ENCODE data around the gene COL18A1.

The COL18A1 gene

GRCh38 chr21:45393833-45394638, 10.9 kb upstream of the COL18A1 start:
- H3K9me3 ChIP-seq (ENCODE audit: insufficient read depth, low read depth, low read length): no peaks in the 10 kb centered on the region
- no peaks in the 10 kb centered on the region for H3K36me3 ChIP-seq (ENCODE audit: insufficient read depth, low read length)
- no peaks in the 10 kb centered on the region for H4K20me1 ChIP-seq (ENCODE audit: insufficient read depth, low read length, poor library complexity, severe bottlenecking)
- H3K4me3 ChIP-seq (ENCODE audit: low read length, poor library complexity, severe bottlenecking): no peak overlapping the region
- no peaks in the 10 kb centered on the region for H3K9me2 ChIP-seq (replicated peaks; ENCODE audit: low read depth, low read length)
- no peaks in the 10 kb centered on the region for H3K79me2 ChIP-seq (ENCODE audit: insufficient read depth, low read length)
- no peaks in the 10 kb centered on the region for H3F3A ChIP-seq (ENCODE audit: low read depth)
- no peak overlapping the region for H2AFZ ChIP-seq (ENCODE audit: low read length)
- no peaks in the 10 kb centered on the region for H3K27me3 ChIP-seq (ENCODE audit: insufficient read depth, low read length, poor library complexity, severe bottlenecking)
- H3K4me1 ChIP-seq (ENCODE audit: insufficient read depth, low read length, poor library complexity, severe bottlenecking): no peaks in the 10 kb centered on the region
- no peak overlapping the region for H3K4me2 ChIP-seq (ENCODE audit: low read depth, low read length, poor library complexity, severe bottlenecking)
- H3K9ac ChIP-seq (ENCODE audit: low read depth, low read length, poor library complexity, severe bottlenecking): no peak overlapping the region
- TF ChIP-seq CTCF (conservative IDR thresholded peaks at IDR 0.05; ENCODE audit: low read length): no peak
- no peak for TF ChIP-seq EZH2phosphoT487 (IDR thresholded peaks at IDR 0.05; ENCODE audit: borderline replicate concordance)

GRCh38 chr21:45396620-45396995, 8.4 kb upstream of the COL18A1 start:
- Histone ChIP-seq H3K36me3 (ENCODE audit: insufficient read depth, low read length) (no peaks in the 10 kb centered on the region), H3K4me3 (ENCODE audit: low read length, poor library complexity, severe bottlenecking) (no peak overlapping the region), H2AFZ (ENCODE audit: low read length) (no peak overlapping the region), H3K4me1 (ENCODE audit: insufficient read depth, low read length, poor library complexity, severe bottlenecking) (no peaks in the 10 kb centered on the region), H3K79me2 (ENCODE audit: insufficient read depth, low read length) (no peaks in the 10 kb centered on the region), H3K9me2 (replicated peaks; ENCODE audit: low read depth, low read length) (no peaks in the 10 kb centered on the region), H3F3A (ENCODE audit: low read depth) (no peaks in the 10 kb centered on the region), H3K4me2 (ENCODE audit: low read depth, low read length, poor library complexity, severe bottlenecking) (no peak overlapping the region), H3K9me3 (ENCODE audit: insufficient read depth, low read depth, low read length) (0 out of 2 replicates have a peak, but pooled peaks cover 3% of the 10 kb centered on the region), H4K20me1 (ENCODE audit: insufficient read depth, low read length, poor library complexity, severe bottlenecking) (no peaks in the 10 kb centered on the region), H3K9ac (ENCODE audit: low read depth, low read length, poor library complexity, severe bottlenecking) (no peak overlapping the region), H3K27me3 (ENCODE audit: insufficient read depth, low read length, poor library complexity, severe bottlenecking) (no peaks in the 10 kb centered on the region)
- TF ChIP-seq CTCF (conservative IDR thresholded peaks at IDR 0.05; ENCODE audit: low read length) (no peak), EZH2phosphoT487 (IDR thresholded peaks at IDR 0.05; ENCODE audit: borderline replicate concordance) (no peak)

GRCh38 chr21:45397381-45397780, 7.6 kb upstream of the COL18A1 start:
- H3K4me2 ChIP-seq (ENCODE audit: low read depth, low read length, poor library complexity, severe bottlenecking): no peak overlapping the region
- no peaks in the 10 kb centered on the region for H3K9me2 ChIP-seq (replicated peaks; ENCODE audit: low read depth, low read length)
- no peak overlapping the region for H2AFZ ChIP-seq (ENCODE audit: low read length)
- H3F3A ChIP-seq (ENCODE audit: low read depth): no peaks in the 10 kb centered on the region
- H3K4me3 ChIP-seq (ENCODE audit: low read length, poor library complexity, severe bottlenecking): no peak overlapping the region
- 0 out of 2 replicates have a peak, but pooled peaks cover 3% of the 10 kb centered on the region for H3K9me3 ChIP-seq (ENCODE audit: insufficient read depth, low read depth, low read length)
- H3K79me2 ChIP-seq (ENCODE audit: insufficient read depth, low read length): no peaks in the 10 kb centered on the region
- no peaks in the 10 kb centered on the region for H4K20me1 ChIP-seq (ENCODE audit: insufficient read depth, low read length, poor library complexity, severe bottlenecking)
- no peaks in the 10 kb centered on the region for H3K36me3 ChIP-seq (ENCODE audit: insufficient read depth, low read length)
- TF ChIP-seq CTCF (conservative IDR thresholded peaks at IDR 0.05; ENCODE audit: low read length): no peak
- no peak for TF ChIP-seq EZH2phosphoT487 (IDR thresholded peaks at IDR 0.05; ENCODE audit: borderline replicate concordance)
- no peak overlapping the region for H3K9ac ChIP-seq (ENCODE audit: low read depth, low read length, poor library complexity, severe bottlenecking)
- H3K27me3 ChIP-seq (ENCODE audit: insufficient read depth, low read length, poor library complexity, severe bottlenecking): no peaks in the 10 kb centered on the region
- H3K4me1 ChIP-seq (ENCODE audit: insufficient read depth, low read length, poor library complexity, severe bottlenecking): no peaks in the 10 kb centered on the region

Measured in Loucy (cell line).